ENCODE results near the gene PIEZO2.

The PIEZO2 gene

GRCh38 chr18:11113046-11113548 lies 36.3 kb downstream of the PIEZO2 start:
- no peak for DNase-seq (ENCODE audit: low read depth in 2 of 2)

GRCh38 chr18:11112286-11112685 lies 37.1 kb downstream of the PIEZO2 start:
- no peak for DNase-seq (ENCODE audit: low read depth in 2 of 2)

- DNase-seq (ENCODE audit: low read depth in 2 of 2): no peak
These were observed 38.9 kb downstream of the PIEZO2 start for GRCh38 chr18:11110509-11110908.

DNA sequence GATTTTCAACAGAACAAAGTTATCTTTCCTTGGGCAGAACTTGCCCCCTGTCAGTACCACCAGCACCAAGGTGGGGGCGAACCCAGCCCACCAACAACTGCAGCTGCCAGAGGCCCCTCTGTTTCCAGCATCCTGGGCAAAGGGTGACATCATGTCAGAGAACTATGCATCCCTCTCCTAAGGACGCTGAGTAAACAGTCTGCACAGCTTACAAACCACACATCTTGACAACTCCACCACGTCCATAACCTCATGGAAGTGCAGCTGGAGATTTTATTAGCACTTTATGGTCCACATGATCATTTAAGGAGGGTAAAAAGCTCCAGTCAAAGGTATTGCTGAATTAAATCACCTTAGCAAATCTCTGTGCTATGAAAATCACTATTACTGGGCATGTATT lies 40.4 kb downstream of the PIEZO2 start:
- DNase-seq (ENCODE audit: low read depth in 2 of 2): no peak

- DNase-seq (ENCODE audit: low read depth in 2 of 2): no peak
These were observed 42.5 kb downstream of the PIEZO2 start for GRCh38 chr18:11106894-11107293.

DNA sequence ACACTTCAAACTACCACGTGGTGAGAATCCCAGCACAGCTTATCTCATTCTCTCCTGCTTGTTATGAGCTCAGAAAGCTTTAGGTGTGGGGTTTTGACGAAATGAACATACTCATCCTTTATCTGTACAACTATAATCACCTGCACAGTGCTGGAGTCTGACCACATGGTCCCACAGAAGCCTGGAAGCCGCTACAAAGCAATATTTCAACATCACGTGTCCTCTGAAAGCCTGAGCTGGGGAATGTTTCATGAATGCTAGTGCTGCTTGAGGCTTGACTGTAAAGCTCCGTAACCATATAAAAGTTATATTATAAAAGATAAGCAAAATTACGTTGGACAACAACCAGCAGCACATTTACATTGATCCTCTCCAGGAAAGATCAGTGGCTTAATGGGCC lies 43.9 kb downstream of the PIEZO2 start:
- DNase-seq (ENCODE audit: low read depth in 2 of 2): no peak

DNA sequence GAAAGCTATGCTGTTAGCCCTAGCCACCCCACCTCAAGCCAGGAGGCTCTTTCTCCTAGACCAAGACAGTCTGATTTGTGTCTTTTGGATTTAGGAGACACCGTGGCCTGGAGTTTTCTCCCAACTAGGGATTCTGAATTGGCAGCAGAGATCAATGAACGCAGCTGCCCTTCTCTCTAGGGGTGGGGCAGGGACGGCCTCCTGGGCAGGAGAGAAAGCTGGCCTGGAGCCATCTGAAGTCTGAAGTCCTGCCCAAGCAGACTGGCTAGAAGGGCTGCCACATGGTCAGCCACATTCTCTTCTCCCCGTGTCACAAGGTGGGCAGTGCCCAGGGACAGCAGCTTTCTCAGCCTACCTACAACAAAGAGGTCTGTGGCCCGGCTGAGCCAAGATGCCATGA lies 45.1 kb downstream of the PIEZO2 start:
- no peak for DNase-seq (ENCODE audit: low read depth in 2 of 2)

DNA sequence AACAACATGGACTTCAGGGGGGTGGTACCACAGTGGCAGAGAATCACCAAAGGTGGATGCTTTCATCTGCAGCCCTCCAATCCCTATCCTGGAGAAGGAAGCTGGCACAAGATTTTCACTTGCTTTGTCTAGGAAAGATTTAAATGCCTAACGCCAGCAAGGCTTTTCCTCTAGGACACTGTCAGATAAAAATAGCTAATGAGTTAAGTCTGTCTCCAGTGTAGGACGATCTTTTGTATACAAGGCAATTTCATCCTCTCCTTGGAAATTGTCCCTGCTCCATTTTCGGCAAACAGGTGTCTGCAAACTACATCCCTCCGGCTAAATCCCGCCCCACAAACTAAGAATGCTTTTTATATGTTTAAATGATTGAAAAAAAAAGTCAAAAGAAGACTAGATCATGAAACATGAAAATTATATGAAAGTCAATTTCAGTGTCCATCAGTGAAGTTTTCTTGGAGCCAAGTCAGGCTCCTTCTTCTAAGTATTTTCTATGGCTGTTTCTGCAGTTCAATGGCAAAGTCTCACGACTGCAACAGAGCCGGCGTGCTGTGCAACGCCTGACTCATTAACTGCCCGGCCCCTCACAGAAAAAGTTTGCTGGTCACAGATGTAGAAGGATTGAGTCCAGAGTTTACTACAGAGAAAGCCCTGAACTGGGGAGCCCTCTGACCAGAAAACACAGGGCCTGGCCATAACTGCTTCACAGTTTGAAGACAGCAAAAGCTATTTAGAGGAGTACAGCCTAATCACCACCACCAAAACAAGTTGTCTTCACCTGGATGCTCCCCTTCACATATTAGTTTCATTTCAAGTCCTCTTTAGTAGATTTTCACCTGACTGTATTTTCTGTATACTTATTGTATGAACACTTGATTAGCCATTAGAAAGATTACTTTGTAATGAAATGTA lies 52.3 kb downstream of the PIEZO2 start:
- DNase-seq (ENCODE audit: low read depth in 2 of 2): no peak

DNA sequence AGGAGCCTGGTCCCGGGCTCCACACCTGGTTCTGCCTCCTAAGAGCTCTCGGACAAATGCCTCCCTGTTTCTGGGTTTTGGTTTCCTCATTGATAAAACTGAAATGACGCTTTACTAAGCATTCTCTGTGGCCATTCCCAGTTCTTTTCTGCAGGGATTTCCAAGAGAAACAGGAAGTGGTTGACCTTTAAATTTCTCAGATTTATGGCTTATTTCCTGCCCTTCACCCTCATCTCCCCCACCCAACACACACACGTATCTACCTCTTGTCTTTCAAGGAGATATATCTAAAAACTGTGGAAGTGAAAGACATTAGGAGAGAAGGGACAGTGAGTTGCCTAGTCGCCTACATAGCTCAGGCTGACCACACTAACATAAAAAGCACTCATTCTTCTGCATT lies 53.0 kb downstream of the PIEZO2 start:
- DNase-seq (ENCODE audit: low read depth in 2 of 2): no peak

DNA sequence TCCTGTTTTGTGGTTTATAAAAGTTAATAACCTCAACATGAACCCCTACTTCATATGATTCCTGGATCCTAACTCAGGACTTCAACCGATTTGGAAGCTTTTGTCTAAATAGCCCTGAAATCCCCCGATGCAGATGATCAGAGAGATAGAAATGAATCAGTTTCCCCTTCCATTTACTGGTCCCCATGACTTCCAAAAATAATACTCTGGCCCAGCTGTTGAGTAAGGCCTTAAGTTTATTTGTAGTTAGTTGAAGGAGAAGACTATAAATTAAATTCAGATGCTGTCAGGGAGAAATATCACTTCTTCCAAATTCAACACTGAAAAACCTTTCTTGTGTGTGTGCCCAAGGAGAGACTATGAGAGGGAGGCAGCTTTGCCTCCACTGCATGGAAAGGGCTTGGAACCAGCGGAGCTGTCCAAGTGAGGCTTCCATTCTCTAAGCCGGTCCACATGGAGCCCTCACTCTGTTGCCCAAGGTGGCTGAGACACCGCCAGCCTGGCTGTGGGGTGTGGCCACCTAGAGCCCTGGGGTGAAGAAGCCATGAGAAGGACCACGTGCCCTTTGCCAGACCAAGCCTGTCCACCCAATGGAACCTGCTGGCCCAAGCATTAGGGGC lies 53.6 kb downstream of the PIEZO2 start:
- no peak for DNase-seq (ENCODE audit: low read depth in 2 of 2)

GRCh38 chr18:11095211-11095610 lies 54.2 kb downstream of the PIEZO2 start:
- no peak for DNase-seq (ENCODE audit: low read depth in 2 of 2)

- no peak for DNase-seq (ENCODE audit: low read depth in 2 of 2)
These were observed 57.6 kb downstream of the PIEZO2 start for GRCh38 chr18:11091746-11092145.

- no peak for DNase-seq (ENCODE audit: low read depth in 2 of 2)
These were observed 59.2 kb downstream of the PIEZO2 start for GRCh38 chr18:11089931-11090715.

DNA sequence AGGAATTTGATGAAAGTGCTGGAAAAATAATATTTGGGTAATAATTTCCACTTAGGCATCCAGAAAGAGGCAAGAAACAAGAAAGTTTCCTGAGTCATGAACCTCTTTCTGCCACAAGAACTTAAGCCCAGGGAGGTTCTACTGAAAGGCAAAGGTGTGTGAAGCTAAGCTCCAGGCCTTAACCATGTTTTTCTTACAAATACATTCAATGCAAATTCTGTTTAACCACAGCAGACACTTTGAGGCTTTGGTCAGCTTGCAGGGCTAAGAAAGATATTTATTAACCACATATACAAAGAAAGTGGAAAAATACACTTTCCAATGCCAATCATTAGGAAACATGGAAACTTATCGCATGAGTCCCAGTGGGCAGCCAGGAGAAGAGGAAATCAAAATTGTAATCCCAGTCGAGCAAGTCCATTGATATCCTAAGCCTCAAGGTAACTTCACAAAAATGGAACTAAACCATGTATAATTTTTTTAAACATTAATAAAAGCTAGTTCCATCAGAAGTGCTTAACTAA lies 68.3 kb downstream of the PIEZO2 start:
- no peak for DNase-seq (ENCODE audit: low read depth in 2 of 2)

- no peak for DNase-seq (ENCODE audit: low read depth in 2 of 2)
These were observed 70.9 kb downstream of the PIEZO2 start for GRCh38 chr18:11078491-11078890.

- no peak for DNase-seq (ENCODE audit: low read depth in 2 of 2)
These were observed 71.7 kb downstream of the PIEZO2 start for GRCh38 chr18:11077548-11078187.

DNA sequence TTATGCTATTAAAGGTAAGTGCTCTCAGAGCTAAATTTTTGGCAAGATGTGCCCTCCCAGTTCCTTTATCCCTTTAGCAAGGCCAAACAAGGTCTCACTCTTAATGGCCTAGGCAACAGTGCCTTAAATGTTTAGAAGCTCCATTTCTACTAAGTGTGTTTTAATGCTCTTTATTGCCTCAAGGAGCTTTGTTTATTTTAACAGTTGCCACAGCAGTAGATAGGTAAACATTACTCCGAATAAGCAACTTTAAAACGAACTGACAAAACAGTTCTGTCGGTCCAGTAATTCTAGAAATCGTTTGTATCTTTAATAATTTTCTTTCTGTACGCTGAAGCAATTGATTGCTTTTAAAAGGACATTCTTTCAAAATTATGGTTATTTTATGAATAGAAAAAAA lies 74.5 kb downstream of the PIEZO2 start:
- no peak for DNase-seq (ENCODE audit: low read depth in 2 of 2)

- no peak for DNase-seq (ENCODE audit: low read depth in 2 of 2)
These were observed 75.4 kb downstream of the PIEZO2 start for GRCh38 chr18:11073971-11074370.

DNA sequence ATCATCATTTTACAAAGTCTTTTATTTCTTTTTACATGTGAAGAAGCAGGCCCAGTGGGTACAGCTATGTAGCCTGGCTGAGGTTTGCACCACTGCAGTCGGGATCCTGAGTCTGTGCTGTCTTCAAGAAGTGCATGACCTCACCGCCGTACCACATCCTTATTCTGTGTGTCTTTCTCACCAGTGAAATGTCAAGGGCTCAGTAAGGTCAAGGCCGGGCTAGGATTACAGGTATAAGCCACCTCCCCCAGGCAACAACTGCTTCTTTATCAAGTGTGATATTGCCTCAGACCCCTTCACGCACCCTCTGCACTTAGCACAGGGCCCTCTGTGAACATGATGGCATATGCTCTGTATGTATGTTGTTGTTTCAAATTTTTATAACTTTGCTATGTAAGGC lies 76.7 kb downstream of the PIEZO2 start:
- no peak for DNase-seq (ENCODE audit: low read depth in 2 of 2)

DNA sequence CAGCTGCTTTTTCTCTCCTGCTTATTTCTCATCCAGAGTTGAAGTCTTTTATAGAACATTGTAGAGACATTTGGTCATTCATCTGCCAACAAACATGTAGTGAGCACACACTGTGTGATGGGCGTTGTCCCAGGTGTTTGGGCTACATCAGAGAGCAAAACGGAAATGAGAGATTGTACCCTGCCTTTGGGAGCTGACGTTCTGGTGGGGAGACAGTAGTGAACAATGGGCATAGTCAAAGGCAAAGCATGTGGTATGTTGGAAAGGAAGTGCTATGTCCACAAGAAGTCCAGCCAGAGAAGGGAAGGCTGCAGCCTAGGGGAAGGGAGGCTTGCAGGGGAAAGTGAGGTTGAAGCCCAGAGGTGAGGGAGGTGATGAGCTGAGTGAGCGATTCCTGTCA lies 78.1 kb downstream of the PIEZO2 start:
- no peak for DNase-seq (ENCODE audit: low read depth in 2 of 2)

DNA sequence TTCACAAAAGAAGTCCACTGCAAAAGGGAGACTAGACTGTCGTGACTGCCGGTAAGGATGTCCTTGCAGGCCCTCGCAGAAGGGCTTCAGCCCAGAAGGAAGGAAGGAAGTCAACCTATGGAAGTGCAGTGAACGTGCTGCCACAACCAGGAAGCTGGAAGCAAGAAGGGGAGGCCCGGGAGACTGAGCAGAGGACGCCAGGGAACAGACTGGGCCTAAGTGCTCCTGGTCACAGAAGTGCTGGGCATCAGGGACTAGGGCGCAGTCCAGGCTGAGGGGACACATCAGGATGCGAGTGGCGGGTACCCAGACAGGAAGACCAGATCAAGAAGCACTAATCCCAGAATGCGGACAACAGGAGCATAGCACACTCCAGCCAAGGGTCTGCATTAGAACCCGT lies 78.8 kb downstream of the PIEZO2 start:
- no peak for DNase-seq (ENCODE audit: low read depth in 2 of 2)

DNA sequence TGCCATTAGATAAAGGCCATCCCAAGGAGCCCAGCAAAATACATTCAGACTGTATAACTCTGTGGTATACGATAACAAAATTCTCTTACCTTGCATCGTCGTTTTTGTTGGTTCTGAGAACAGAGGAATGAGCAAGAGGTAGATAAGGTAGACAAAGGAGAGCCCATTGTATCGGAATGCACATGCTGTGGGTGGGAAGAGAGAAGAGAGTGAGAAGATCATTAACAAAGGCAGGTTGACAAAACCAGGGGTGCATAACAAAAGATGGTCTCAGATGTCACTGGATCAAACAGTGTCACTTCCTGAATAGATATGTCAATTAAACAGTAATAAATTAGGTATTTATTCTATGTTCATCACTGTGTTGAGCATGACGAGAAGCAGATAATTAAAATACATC lies 83.3 kb downstream of the PIEZO2 start:
- no peak for DNase-seq (ENCODE audit: low read depth in 2 of 2)

Measured in stimulated activated CD8-positive, alpha-beta memory T cell treated with anti-CD3 and anti-CD28 coated beads, Interleukin-7, amount 100 ng/mL, for 4 hours (primary cell).